ENCODE data around the gene DSCAML1. TPM values are rescaled to one million over a fixed set of nuclear protein-coding genes. Genes with fewer than 3 reads are reported as not detected.

DSCAML1 gene
- total and polyA plus RNA-seq, 2 experiments from 2014 or later, result not detected

GRCh38 chr11:117468888-117469287 is 328.1 kb downstream of the DSCAML1 start:
- H3K36me3 ChIP-seq (ENCODE audit: low read depth), result no peaks in the 10 kb centered on the region
- H3K9me3 ChIP-seq (ENCODE audit: low read depth), result no peaks in the 10 kb centered on the region
- TF ChIP-seq EZH2 (IDR thresholded peaks at IDR 0.05; ENCODE audit: insufficient read depth, poor library complexity, severe bottlenecking) (no peak), EZH2phosphoT487 (IDR thresholded peaks at IDR 0.05; ENCODE audit: insufficient read depth, low read depth) (no peak)
- WGBS, 2 experiments (ENCODE audit: low coverage in 1 of 2, low lambda C conversion rate in 2 of 2, missing lambda C conversion rate in 2 of 2), result 45 to 50% methylated on average over 4 of the region's 4 CpGs
- H3K27me3 ChIP-seq (replicated peaks; ENCODE audit: insufficient read depth), result peaks cover 11% of the 10 kb centered on the region
- H3K9ac ChIP-seq, result no peak overlapping the region
- no peaks in the 10 kb centered on the region for H4K20me1 ChIP-seq (ENCODE audit: insufficient read depth)
- H3K27ac ChIP-seq, result no peak overlapping the region
- no peaks in the 10 kb centered on the region for H3F3A ChIP-seq (ENCODE audit: insufficient read depth)
- no peak overlapping the region for H3K4me3 ChIP-seq
- no peak overlapping the region for H2AFZ ChIP-seq
- in situ Hi-C loops (cut with MboI), result no loop called here
- no peaks in the 10 kb centered on the region for H3K4me1 ChIP-seq (ENCODE audit: insufficient read depth)
- no peaks in the 10 kb centered on the region for H3K79me2 ChIP-seq (ENCODE audit: insufficient read depth)
- no peak for DNase-seq
- H3K9me2 ChIP-seq (ENCODE audit: insufficient read depth), result no peaks in the 10 kb centered on the region
- no peak overlapping the region for H3K4me2 ChIP-seq (ENCODE audit: unreplicated experiment)

- Histone ChIP-seq H3K79me2 (ENCODE audit: insufficient read depth) (no peaks in the 10 kb centered on the region), H3K36me3 (ENCODE audit: low read depth) (no peaks in the 10 kb centered on the region), H3K4me3 (no peak overlapping the region), H3K4me2 (ENCODE audit: unreplicated experiment) (no peak overlapping the region), H4K20me1 (ENCODE audit: insufficient read depth) (no peaks in the 10 kb centered on the region), H3K9me3 (ENCODE audit: low read depth) (no peaks in the 10 kb centered on the region), H3F3A (ENCODE audit: insufficient read depth) (no peaks in the 10 kb centered on the region), H2AFZ (no peak overlapping the region), H3K27ac (no peak overlapping the region), H3K9ac (no peak overlapping the region), H3K9me2 (ENCODE audit: insufficient read depth) (no peaks in the 10 kb centered on the region), H3K27me3 (replicated peaks; ENCODE audit: insufficient read depth) (peaks cover 19% of the 10 kb centered on the region), H3K4me1 (ENCODE audit: insufficient read depth) (no peaks in the 10 kb centered on the region)
- DNase-seq, result no peak
- no peak for TF ChIP-seq EZH2phosphoT487 (IDR thresholded peaks at IDR 0.05; ENCODE audit: insufficient read depth, low read depth)
- no peak for TF ChIP-seq EZH2 (IDR thresholded peaks at IDR 0.05; ENCODE audit: insufficient read depth, poor library complexity, severe bottlenecking)
- 65 to 66% methylated on average over 5 of the region's 5 CpGs for WGBS, 2 experiments (ENCODE audit: low coverage in 1 of 2, low lambda C conversion rate in 2 of 2, missing lambda C conversion rate in 2 of 2)
- in situ Hi-C loops (cut with MboI), result no loop called here
Observed at GRCh38 chr11:117467770-117468169, 329.2 kb downstream of the DSCAML1 start.

GRCh38 chr11:117466966-117467365 is 330.1 kb downstream of the DSCAML1 start:
- DNase-seq, result no peak
- 73 to 78% methylated on average over 12 to 14 of the region's 14 CpGs for WGBS, 2 experiments (ENCODE audit: low coverage in 1 of 2, low lambda C conversion rate in 2 of 2, missing lambda C conversion rate in 2 of 2)

GRCh38 chr11:117465236-117465997 is 331.6 kb downstream of the DSCAML1 start:
- Histone ChIP-seq H3K9ac (no peak overlapping the region), H3K4me3 (no peak overlapping the region), H3K27me3 (replicated peaks; ENCODE audit: insufficient read depth) (peaks cover 27% of the 10 kb centered on the region), H3K79me2 (ENCODE audit: insufficient read depth) (no peaks in the 10 kb centered on the region), H3F3A (ENCODE audit: insufficient read depth) (no peaks in the 10 kb centered on the region), H3K9me3 (ENCODE audit: low read depth) (no peaks in the 10 kb centered on the region), H3K4me1 (ENCODE audit: insufficient read depth) (no peaks in the 10 kb centered on the region), H3K27ac (no peak overlapping the region), H3K4me2 (ENCODE audit: unreplicated experiment) (no peak overlapping the region), H3K9me2 (ENCODE audit: insufficient read depth) (no peaks in the 10 kb centered on the region), H2AFZ (no peak overlapping the region), H3K36me3 (ENCODE audit: low read depth) (no peaks in the 10 kb centered on the region), H4K20me1 (ENCODE audit: insufficient read depth) (no peaks in the 10 kb centered on the region)
- 60 to 64% methylated on average over 14 of the region's 14 CpGs for WGBS, 2 experiments (ENCODE audit: low coverage in 1 of 2, low lambda C conversion rate in 2 of 2, missing lambda C conversion rate in 2 of 2)
- TF ChIP-seq EZH2phosphoT487 (IDR thresholded peaks at IDR 0.05; ENCODE audit: insufficient read depth, low read depth), result no peak
- in situ Hi-C loops (cut with MboI), result no loop called here
- DNase-seq, result no peak

More at GRCh38 chr11:117466966-117467365, 330.1 kb downstream of the DSCAML1 start:
- Histone ChIP-seq H3K4me1 (ENCODE audit: insufficient read depth) (no peaks in the 10 kb centered on the region), H3K9me3 (ENCODE audit: low read depth) (no peaks in the 10 kb centered on the region), H3K27me3 (replicated peaks; ENCODE audit: insufficient read depth) (peaks cover 26% of the 10 kb centered on the region), H3K9me2 (ENCODE audit: insufficient read depth) (no peaks in the 10 kb centered on the region), H3K9ac (no peak overlapping the region), H3K4me3 (no peak overlapping the region), H3K36me3 (ENCODE audit: low read depth) (no peaks in the 10 kb centered on the region), H3F3A (ENCODE audit: insufficient read depth) (no peaks in the 10 kb centered on the region), H3K27ac (no peak overlapping the region), H2AFZ (no peak overlapping the region), H3K4me2 (ENCODE audit: unreplicated experiment) (no peak overlapping the region), H3K79me2 (ENCODE audit: insufficient read depth) (no peaks in the 10 kb centered on the region), H4K20me1 (ENCODE audit: insufficient read depth) (no peaks in the 10 kb centered on the region)
- in situ Hi-C loops (cut with MboI), result no loop called here
- no peak for TF ChIP-seq EZH2phosphoT487 (IDR thresholded peaks at IDR 0.05; ENCODE audit: insufficient read depth, low read depth)
